NCI-H2196 (cell line): ENCODE data around the gene BTBD9.

Experiments
- DNase-seq: peaks from one replicate; lab custom pipeline; 2025; ENCODE audit not compliant: unreplicated experiment; lab: John Stamatoyannopoulos, UW

BTBD9 gene

GRCh38 chr6:38603496-38603895, 36.2 kb downstream of the BTBD9 start:
- no peak for DNase-seq

GRCh38 chr6:38599966-38600550, 39.7 kb downstream of the BTBD9 start:
- DNase-seq, result no peak

GRCh38 chr6:38599261-38599660, 40.5 kb downstream of the BTBD9 start:
- no peak for DNase-seq

GRCh38 chr6:38593998-38594665, 45.6 kb downstream of the BTBD9 start:
- no peak for DNase-seq

- DNase-seq, result no peak
Observed at GRCh38 chr6:38593409-38593808, 46.3 kb downstream of the BTBD9 start.

- DNase-seq, result no peak
Observed at GRCh38 chr6:38591439-38591838, 48.3 kb downstream of the BTBD9 start.

- DNase-seq, result no peak
Observed at GRCh38 chr6:38589367-38589720, 50.4 kb downstream of the BTBD9 start.

GRCh38 chr6:38588631-38589366, 50.9 kb downstream of the BTBD9 start:
- no peak for DNase-seq

- no peak for DNase-seq
Observed at GRCh38 chr6:38587766-38588362, 51.9 kb downstream of the BTBD9 start.

- no peak for DNase-seq
Observed at GRCh38 chr6:38586992-38587391, 52.7 kb downstream of the BTBD9 start.

- DNase-seq, result no peak
Observed at GRCh38 chr6:38584731-38585130, 55.0 kb downstream of the BTBD9 start.

GRCh38 chr6:38583523-38583922, 56.2 kb downstream of the BTBD9 start:
- DNase-seq, result no peak

GRCh38 chr6:38580030-38580429, 59.7 kb downstream of the BTBD9 start:
- no peak for DNase-seq

- DNase-seq, result no peak
Observed at GRCh38 chr6:38579010-38579628, 60.6 kb downstream of the BTBD9 start.

- no peak for DNase-seq
Observed at GRCh38 chr6:38578075-38578474, 61.7 kb downstream of the BTBD9 start.

- DNase-seq, result no peak
Observed at GRCh38 chr6:38577492-38577891, 62.2 kb downstream of the BTBD9 start.

GRCh38 chr6:38573801-38574395, 65.8 kb downstream of the BTBD9 start:
- DNase-seq, result no peak

- DNase-seq, result no peak
Observed at GRCh38 chr6:38572186-38572813, 67.4 kb downstream of the BTBD9 start.

- DNase-seq, result no peak
Observed at GRCh38 chr6:38571721-38572120, 68.0 kb downstream of the BTBD9 start.

GRCh38 chr6:38570750-38571149, 69.0 kb downstream of the BTBD9 start:
- peak; percentile 43 for DNase-seq

GRCh38 chr6:38567436-38567835, 72.3 kb downstream of the BTBD9 start:
- peak; percentile 52 for DNase-seq
